Measurements from ENCODE around the gene SPSB2.

Gene SPSB2

DNA sequence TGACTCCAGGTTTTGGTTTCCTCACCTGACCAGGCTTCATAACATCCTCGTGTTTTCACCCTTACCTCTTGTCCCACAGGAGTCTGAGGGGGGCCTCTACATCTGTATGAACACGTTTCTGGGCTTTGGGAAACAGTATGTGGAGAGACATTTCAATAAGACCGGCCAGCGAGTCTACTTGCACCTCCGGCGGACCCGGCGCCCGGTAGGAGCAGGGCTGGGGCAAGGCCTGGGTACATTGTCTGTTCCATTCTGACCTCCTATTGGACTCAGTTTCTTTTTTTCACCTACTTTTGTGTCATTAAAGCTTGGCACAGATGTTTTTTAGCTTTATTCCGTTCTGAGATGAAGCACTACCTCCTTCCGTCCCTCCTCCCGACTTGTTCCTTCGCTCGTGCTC lies 17.8 kb downstream of the SPSB2 start:
- DNase-seq: no peak
- TF ChIP-seq GATA1 (IDR thresholded peaks at IDR 0.05; ENCODE audit: low read depth, low read length) (no peak), POLR2A (IDR thresholded peaks at IDR 0.05; ENCODE audit: low read length) (no peak)

DNA sequence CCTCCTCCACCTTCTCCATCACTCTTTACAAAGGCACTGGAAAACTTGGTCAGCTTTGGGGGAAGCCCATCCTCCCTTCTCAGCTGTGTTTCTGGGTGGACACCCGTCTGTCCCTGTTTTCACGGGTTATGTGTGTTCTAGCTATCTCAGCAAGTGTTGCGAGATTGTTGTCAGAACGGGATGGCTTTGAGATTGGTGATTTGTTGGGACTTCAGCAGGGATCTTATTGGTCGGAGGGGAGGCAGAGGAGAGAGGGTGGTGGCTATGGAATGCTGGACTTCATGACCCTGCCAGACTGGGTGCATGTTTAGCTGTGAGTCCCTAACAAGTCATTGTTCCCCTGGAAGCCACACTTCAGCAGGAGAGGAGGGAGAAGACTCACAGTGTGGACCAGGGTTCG lies 19.1 kb downstream of the SPSB2 start:
- DNase-seq: no peak
- TF ChIP-seq GATA1 (IDR thresholded peaks at IDR 0.05; ENCODE audit: low read depth, low read length) (no peak), POLR2A (IDR thresholded peaks at IDR 0.05; ENCODE audit: low read length) (no peak)

DNA sequence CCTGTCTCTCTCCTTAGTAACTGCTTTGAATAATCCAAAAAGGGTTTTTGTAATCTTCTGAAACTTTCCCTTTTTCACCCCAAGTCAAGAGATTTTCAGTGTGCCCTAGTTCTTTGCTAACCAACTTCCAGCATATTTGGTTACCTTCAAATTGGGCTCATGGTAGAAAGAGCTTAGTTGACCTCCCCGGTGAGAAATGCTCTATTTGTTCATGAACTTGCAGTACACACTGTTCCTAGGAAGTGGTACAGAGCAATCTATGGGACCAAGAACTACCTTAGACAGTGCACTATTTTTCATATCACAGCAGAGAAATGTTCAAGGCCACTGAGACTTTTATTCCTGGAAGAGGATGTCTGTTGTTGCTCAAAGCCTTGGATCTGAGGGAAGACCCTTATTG lies 19.5 kb downstream of the SPSB2 start:
- TF ChIP-seq POLR2A (IDR thresholded peaks at IDR 0.05; ENCODE audit: low read length): no peak
- DNase-seq: no peak

DNA sequence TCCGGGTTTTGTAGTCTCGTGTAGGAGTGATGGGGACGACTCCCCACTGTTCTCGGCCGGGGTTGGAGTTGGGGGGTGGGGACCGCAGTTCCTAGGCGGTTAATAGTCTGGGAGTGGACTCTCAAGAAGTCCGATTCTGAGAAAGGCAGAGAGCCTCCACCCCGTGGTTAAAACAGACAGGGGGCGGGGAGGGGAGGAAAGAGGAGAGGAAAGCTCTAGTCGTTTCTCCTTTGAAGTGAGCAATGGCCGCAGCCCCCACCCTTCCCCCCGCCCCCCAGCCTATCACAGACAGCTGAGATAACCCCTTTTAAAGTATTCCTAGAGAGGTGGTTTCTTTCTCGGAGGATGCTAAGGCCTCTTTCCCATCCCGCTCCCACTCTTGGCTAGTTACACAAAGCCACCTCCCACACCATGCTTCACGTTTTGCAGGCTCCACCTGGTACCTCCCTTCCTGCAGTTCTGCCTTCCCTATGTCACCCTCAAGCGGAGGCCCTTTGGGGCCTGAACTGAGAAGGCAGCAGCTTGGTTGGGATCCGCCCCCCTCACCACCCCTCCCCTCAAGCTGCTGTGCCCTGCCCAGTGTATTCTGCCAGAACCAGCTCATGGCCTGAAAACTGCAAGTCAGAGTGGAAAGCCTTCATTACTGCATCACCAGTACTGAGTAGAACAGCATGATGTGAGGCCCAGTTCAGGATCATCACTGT lies 20.3 kb downstream of the SPSB2 start:
- DNase-seq: peak; percentile 95 to 96
- TF ChIP-seq GATA1 (IDR thresholded peaks at IDR 0.05; ENCODE audit: low read depth, low read length): no peak
- TF ChIP-seq POLR2A (IDR thresholded peaks at IDR 0.05; ENCODE audit: low read length): peak; percentile 29

DNA sequence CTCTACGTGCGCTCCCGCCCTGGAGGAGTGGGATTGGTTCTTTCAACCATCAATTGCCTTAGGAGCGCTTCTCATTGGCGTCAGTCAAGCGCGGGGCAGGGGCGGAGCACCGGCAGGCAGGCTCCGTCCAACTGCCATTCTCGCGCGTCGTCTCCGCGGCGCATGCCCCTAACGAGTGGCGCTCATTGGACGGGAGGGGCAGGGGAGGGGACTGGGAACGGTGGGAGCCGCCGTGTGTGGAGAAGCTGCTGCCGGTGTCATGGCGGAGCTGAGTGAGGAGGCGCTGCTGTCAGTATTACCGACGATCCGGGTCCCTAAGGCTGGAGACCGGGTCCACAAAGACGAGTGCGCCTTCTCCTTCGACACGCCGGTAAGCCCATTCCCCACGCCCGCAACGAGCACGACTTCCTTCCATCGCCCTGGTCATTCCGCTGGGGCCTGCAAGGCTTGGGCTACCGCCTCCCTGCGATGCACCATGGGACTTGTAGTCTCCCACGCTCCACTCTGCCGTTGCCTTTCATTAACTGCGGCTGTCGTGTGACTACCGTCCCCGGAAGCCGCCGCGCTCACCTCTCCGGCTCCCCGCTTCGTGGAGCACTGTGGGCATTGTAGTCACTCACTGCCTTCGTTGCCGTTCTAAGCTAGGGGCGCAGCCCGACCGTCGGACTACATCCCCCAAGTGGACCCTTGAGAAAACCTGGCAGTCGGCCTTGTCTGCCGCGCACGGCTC lies 21.0 kb downstream of the SPSB2 start, which contains the start of gene USP5:
USP5 (plus strand) TSS at position 230 of the 730 bp plus-strand sequence; CDS start at position 260, 30 bp downstream.
- peak; percentile 99 to 100 for DNase-seq

DNA sequence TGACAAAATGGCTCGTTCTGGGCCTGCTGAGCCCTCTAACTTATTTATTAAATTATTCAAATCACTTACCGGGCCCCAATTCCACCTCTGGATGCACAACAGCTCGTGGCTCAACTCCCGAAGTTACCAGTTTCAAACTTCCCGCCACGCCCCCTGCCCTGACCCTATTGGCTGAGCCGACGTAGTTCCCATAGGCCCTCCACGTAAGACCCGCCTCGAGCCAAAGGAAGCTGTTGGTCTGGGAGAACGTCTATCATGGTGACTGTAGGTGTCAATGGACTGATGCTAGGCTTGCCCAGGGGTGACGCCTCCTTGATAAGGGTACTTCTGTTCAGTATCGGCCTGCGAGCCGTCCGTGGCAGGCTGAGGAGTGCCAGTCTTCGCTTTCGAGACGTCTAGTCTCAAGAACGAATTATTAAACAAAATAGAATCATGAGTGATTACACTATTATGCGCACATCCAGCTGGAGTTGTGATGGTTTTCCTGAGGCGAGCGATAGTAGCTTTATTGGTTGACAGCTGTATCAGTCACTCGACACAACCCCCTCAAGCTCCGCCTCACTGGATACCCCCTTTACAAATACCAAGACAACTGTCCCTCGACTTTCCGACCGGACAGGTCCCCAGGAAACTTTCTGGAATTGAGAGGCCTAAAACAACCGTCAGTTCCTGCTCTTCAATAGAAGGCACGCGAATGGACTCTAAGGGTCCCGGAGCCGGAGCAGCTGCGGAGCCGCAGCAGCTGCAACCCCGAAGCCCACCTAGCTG lies 21.8 kb downstream of the SPSB2 start, which contains the start of gene CDCA3:
CDCA3 (minus strand) TSS at position 134 of the 768 bp plus-strand sequence. CDS start 334 bp downstream, outside the sequence.
- DNase-seq: peak; percentile 99 to 100

More for the DNA sequence above, 21.0 kb downstream of the SPSB2 start, which contains the start of gene USP5:
- TF ChIP-seq POLR2A (IDR thresholded peaks at IDR 0.05; ENCODE audit: low read length) (peak; percentile 11), GATA1 (IDR thresholded peaks at IDR 0.05; ENCODE audit: low read depth, low read length) (no peak)

DNA sequence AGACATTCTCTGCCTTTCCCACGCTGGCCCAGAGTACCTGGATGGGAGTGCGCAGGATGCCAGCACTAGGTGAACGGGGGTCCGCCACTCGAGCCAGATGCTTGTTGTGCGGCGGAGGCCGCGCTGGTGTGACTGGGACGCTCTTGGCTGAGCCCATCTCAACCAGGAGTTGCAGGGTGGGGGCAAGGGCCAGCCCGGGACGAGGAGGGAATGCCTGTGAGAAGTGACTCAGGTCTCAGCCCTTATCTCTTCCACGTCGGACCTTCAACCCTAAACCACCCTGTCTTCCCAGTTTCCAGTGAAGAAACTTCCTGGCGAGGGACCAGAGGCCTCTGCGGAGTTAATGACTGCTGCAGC lies 22.3 kb downstream of the SPSB2 start:
- TF ChIP-seq POLR2A (IDR thresholded peaks at IDR 0.05; ENCODE audit: low read length) (no peak), GATA1 (IDR thresholded peaks at IDR 0.05; ENCODE audit: low read depth, low read length) (no peak)
- no peak for DNase-seq

More for the DNA sequence above, 21.8 kb downstream of the SPSB2 start, which contains the start of gene CDCA3:
- peak; percentile 100 for TF ChIP-seq POLR2A (IDR thresholded peaks at IDR 0.05; ENCODE audit: low read length)
- no peak for TF ChIP-seq GATA1 (IDR thresholded peaks at IDR 0.05; ENCODE audit: low read depth, low read length)

DNA sequence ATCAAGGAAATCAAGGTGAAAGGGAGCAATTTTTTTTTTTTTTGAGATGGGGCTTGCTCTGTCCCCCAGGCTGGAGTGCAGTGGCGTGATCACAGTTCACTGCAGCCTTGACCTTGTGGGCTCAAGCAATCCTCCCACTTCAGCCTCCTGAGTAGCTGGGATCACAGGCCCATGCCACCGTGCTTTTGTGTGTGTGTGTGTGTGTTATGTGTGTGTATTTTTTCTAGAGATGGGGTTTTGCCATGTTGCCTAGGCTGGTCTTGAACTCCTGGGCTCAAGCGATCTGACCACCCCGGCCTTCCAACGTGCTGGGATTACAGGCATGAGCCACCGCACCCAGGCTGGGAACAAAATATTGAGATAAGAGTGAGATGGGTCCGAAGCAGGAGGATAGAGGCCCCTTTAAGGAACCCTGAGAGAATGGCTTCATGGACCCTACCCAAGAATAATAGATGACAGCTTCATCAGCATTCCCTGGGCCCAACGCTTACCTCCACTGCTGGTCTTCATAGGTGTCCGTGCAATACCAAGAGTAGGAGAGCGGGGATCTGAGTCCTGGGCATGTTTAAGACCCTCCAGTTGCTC lies 23.0 kb downstream of the SPSB2 start:
- no peak for DNase-seq
- TF ChIP-seq POLR2A (IDR thresholded peaks at IDR 0.05; ENCODE audit: low read length): no peak
- TF ChIP-seq GATA1 (IDR thresholded peaks at IDR 0.05; ENCODE audit: low read depth, low read length): no peak

DNA sequence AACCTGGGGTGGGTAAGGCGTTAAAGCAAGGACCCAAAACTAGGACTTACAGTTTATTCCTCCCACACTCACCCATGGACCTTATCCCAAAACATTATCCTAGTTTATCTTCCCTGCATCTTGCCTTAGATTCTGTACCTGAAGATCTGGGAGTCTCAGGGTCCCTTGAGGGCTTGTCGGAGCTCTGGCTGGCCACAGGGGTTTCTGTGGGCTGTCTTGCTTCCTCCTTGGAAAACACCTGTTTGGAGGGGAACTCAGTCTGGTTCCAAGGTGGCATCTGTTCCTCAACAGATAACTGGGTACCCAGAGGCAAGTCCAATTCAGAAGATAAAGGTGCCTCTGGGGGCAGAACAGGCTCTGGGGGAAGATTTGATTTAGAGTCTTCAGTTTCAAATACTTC lies 23.7 kb downstream of the SPSB2 start:
- TF ChIP-seq POLR2A (IDR thresholded peaks at IDR 0.05; ENCODE audit: low read length) (no peak), GATA1 (IDR thresholded peaks at IDR 0.05; ENCODE audit: low read depth, low read length) (no peak)
- DNase-seq: peak in 1 of 2 experiments; percentile 18

DNA sequence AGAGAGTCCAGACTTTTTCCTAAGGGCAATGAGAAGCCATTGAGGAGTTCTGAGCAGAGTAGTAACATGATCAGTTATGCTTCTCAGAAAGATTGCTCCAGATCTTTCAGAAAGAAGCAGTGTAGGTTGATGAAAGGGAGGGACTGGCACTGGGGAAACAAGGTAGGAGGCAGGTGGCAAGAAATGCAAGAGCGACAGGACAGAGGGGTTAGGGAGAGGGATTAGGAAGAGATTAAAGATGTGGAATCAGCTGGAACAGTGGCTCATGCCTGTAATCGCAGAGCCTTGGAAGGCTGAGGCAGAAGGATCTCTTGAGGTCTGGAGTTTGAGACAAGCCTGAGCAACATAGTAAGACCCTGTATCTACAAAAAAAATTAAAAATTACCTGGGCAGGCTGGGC lies 25.4 kb downstream of the SPSB2 start:
- no peak for TF ChIP-seq POLR2A (IDR thresholded peaks at IDR 0.05; ENCODE audit: low read length)
- TF ChIP-seq GATA1 (IDR thresholded peaks at IDR 0.05; ENCODE audit: low read depth, low read length): no peak
- no peak for DNase-seq

DNA sequence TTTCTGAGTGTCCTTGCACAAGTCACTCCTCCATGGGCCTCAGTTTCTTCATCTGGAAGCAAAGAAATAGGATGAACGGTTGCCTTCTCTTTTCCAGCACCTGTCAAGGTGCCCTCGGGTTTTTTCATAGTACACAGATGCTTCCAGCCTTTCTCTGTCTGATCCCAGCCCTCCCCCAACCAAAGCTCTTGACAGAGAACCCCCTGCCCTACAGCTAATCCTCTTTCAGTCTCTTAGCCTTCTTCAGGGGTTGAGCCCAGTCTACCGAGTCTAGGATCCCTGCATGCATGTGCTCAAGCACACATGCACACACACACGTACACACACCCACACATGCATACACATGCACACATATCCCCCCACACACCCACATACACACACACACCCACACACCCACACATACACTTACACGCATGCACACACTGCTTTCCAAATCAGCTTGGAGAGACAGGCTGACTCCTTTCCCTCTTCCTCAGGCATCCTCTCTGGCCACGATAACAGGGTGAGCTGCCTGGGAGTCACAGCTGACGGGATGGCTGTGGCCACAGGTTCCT lies 26.7 kb downstream of the SPSB2 start:
- no peak for TF ChIP-seq POLR2A (IDR thresholded peaks at IDR 0.05; ENCODE audit: low read length)
- no peak for TF ChIP-seq GATA1 (IDR thresholded peaks at IDR 0.05; ENCODE audit: low read depth, low read length)
- no peak for DNase-seq

DNA sequence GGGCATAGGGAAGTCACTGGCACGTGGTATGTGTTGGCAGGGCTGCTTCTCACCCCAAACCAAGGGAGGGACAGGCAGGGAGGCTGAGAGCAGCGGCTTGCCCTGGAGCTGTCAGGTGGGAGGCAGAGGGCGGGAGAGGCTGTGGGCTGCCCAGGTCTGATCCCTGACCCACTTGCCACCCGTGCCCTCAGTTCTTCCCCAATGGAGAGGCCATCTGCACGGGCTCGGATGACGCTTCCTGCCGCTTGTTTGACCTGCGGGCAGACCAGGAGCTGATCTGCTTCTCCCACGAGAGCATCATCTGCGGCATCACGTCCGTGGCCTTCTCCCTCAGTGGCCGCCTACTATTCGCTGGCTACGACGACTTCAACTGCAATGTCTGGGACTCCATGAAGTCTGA lies 27.7 kb downstream of the SPSB2 start:
- TF ChIP-seq GATA1 (IDR thresholded peaks at IDR 0.05; ENCODE audit: low read depth, low read length): no peak
- TF ChIP-seq POLR2A (IDR thresholded peaks at IDR 0.05; ENCODE audit: low read length): no peak
- no peak for DNase-seq

DNA sequence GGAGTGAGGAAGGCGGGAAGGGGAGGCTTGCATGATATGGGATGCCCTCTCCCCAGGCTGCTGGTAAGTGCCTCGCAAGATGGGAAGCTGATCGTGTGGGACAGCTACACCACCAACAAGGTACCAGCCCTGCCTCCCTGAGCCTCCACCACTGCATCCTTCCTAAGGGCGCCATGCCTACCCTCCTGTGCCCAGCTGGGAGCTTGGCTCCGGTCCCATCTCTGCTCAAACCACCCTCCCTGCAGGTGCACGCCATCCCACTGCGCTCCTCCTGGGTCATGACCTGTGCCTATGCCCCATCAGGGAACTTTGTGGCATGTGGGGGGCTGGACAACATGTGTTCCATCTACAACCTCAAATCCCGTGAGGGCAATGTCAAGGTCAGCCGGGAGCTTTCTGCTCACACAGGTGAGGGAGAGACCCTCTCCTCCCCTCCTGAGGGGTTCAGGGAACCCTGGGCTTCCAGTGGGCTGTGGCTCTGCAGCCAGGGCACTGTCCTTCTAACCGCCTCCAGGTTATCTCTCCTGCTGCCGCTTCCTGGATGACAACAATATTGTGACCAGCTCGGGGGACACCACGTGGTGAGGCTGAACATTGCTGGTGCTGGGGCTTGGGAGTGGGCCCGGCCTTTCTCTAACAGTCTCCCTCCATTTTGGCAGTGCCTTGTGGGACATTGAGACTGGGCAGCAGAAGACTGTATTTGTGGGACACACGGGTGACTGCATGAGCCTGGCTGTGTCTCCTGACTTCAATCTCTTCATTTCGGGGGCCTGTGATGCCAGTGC lies 29.8 kb downstream of the SPSB2 start:
- TF ChIP-seq POLR2A (IDR thresholded peaks at IDR 0.05; ENCODE audit: low read length): no peak
- no peak for TF ChIP-seq GATA1 (IDR thresholded peaks at IDR 0.05; ENCODE audit: low read depth, low read length)

More for the DNA sequence above, 29.8 kb downstream of the SPSB2 start:
- peak; percentile 34 to 55 for DNase-seq
